Activated CD4-positive, alpha-beta T cell treated with anti-CD3 and anti-CD28 coated beads for 36 hours (primary cell): ENCODE measurements around the gene CASP8AP2. TPM values are rescaled to one million over a fixed set of nuclear protein-coding genes. Genes with fewer than 3 reads are reported as not detected.
A peak's percentile ranks its signal among the peaks of the same experiment; 100 is the strongest.
"Not testable (repeated sequence)": the region's sequence is repeated elsewhere in the genome, so short reads cannot be mapped to it uniquely, and the experiment has no call there.

Source experiments
- ATAC-seq: fragments of 200-7000 bp; cut with Tn5 transposase; one replicate; pipeline ENCODE4 v1.10.0; 2021; ENCODE audit warnings: mild to moderate bottlenecking, moderate library complexity
- CTCF ChIA-PET: fragments of 350-600 bp; sonication (Branson Sonifier 250); formaldehyde crosslinking; loops from one replicate; lab custom pipeline; 2021; ENCODE audit warnings: antibody characterized with exemption; lab: Charles Lee
- POLR2A ChIA-PET: fragments of 350-600 bp; sonication (Branson Sonifier 250); formaldehyde crosslinking; loops from one replicate; lab custom pipeline; 2021; ENCODE audit warnings: antibody characterized with exemption, inconsistent platforms; lab: Charles Lee
- DNase-seq: peaks from one replicate; pipeline ENCODE4 v3.0.0-alpha.2; 2020
- H3K27ac Mint-ChIP-seq: one replicate; pipeline ENCODE4 v1.8.0; 2021; ENCODE audit warnings: mixed read lengths
- H3K27me3 Mint-ChIP-seq: one replicate; pipeline ENCODE4 v1.8.0; 2021; ENCODE audit warnings: mixed read lengths
- H3K36me3 Mint-ChIP-seq: one replicate; pipeline ENCODE4 v1.8.0; 2021; ENCODE audit warnings: low read depth, mixed read lengths
- H3K4me1 Mint-ChIP-seq: one replicate; pipeline ENCODE4 v1.8.0; 2021; ENCODE audit warnings: mixed read lengths
- H3K4me3 Mint-ChIP-seq: one replicate; pipeline ENCODE4 v1.8.0; 2021; ENCODE audit warnings: mild to moderate bottlenecking, moderate library complexity, mixed read lengths
- H3K9me3 Mint-ChIP-seq: one replicate; pipeline ENCODE4 v1.8.0; 2021; ENCODE audit warnings: low read depth, mixed read lengths
- intact Hi-C, 2 experiments: fragments of 100-400 bp; cut with DNase I in 1 of 2; cut with micrococcal nuclease in 1 of 2; formaldehyde crosslinking; loops; one replicate each; pipeline versions ENCODE4 v1.14.2 to v1.15.1; 2022 to 2024; cut with DNase I, micrococcal nuclease
- total RNA-seq, 2 experiments: library from RNA; stranded (reverse); gene quantifications; one replicate each; pipeline ENCODE4 v1.2.3, GENCODE V29; 2021

CASP8AP2 gene
- total RNA-seq, 2 experiments from 2014 or later, result 34.0 to 36.5 TPM

DNA sequence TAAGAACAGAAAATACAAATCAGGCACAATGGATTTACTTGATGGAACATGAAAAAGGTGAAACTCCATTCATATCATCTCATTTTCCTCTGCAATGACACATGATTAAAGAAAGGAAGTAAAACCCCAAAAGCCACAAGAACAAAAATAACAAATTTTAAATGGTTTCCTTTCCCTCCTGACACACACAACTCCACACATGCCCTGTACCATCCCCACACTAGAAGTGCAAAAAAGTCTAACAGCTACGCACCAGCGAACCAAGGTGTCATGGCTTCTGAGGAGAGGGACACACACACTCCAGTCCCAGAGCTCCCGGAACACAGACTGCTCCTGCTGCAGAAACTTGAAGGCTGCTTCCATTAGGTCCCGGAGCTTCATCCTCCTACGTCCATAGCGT lies 35.4 kb upstream of the CASP8AP2 start:
- ChIA-PET POLR2A (no interaction called here), CTCF (interaction anchor here (0.6 to 2.8 kb wide), 4 partner anchors 9 to 889 kb away, joined by 3 to 10 read pairs (median 4); no protein-coding TSS in a partner anchor)
- peak overlapping the region; percentile 83 for H3K27ac Mint-ChIP-seq
- DNase-seq, result peak; percentile 27
- intact Hi-C loops, result no loop called here
- H3K4me1 Mint-ChIP-seq, result peaks cover 26% of the 10 kb centered on the region
- H3K4me3 Mint-ChIP-seq, result peak overlapping the region; percentile 36
- peak; percentile 93 for ATAC-seq
- no peaks in the 10 kb centered on the region for H3K9me3 Mint-ChIP-seq
- H3K27me3 Mint-ChIP-seq, result no peaks in the 10 kb centered on the region
- H3K36me3 Mint-ChIP-seq, result peaks cover 46% of the 10 kb centered on the region

DNA sequence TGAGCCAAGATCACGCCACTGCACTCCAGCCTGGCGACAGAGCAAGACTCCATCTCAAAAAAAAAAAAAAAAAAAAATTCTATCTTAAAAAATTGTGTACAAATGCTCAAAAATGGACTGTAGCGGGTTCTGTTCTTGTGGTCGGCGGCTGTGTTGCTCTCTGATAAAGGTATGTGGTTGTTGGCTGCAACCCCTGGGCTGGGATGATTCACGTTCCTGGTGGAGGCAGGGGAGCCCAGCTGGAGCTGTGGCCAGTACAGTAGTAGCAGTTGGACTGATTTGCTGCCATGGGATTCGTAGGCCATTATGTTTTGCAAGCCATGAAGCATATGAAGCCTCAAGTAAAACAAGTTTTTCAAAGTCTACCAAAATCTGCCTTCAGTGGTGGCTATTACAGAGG lies 32.4 kb upstream of the CASP8AP2 start:
- ATAC-seq (no peak), DNase-seq (no peak)
- CTCF ChIA-PET, result interaction anchor here (0.5 kb wide), 1 partner anchor 81 kb away, joined by 3 read pairs; no protein-coding TSS in a partner anchor
- Mint-ChIP-seq H3K9me3 (no peaks in the 10 kb centered on the region), H3K4me3 (no peak overlapping the region), H3K27me3 (no peaks in the 10 kb centered on the region), H3K36me3 (peaks cover 47% of the 10 kb centered on the region), H3K27ac (no peak overlapping the region), H3K4me1 (peaks cover 26% of the 10 kb centered on the region)
- intact Hi-C loops, result no loop called here
- POLR2A ChIA-PET, result no interaction called here

DNA sequence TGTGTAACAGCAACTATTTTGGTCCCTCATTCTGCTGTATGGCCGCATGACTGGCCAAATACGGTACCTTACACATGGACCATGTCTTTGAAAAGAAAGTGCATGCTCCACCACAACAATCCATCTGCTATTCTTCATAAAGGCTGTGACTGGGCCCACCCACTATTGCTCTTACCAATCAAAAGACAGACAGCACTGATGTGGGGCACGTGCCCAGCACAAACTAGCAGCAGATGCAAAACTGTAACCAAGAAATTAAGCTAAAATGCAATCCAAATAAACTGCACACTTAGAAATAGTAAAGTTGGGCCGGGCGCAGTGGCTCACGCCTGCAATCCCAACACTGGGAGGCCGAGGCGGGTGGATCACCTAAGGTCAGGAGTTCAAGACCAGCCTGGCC lies 30.6 kb upstream of the CASP8AP2 start:
- ChIA-PET POLR2A (no interaction called here), CTCF (interaction anchor here (0.6 kb wide), 1 partner anchor 812 kb away, joined by 3 read pairs; no protein-coding TSS in a partner anchor)
- DNase-seq, result no peak
- intact Hi-C loops, result no loop called here
- no peak for ATAC-seq
- no peaks in the 10 kb centered on the region for H3K9me3 Mint-ChIP-seq
- H3K27me3 Mint-ChIP-seq, result no peaks in the 10 kb centered on the region
- H3K4me3 Mint-ChIP-seq, result no peak overlapping the region
- H3K4me1 Mint-ChIP-seq, result peaks cover 13% of the 10 kb centered on the region
- H3K36me3 Mint-ChIP-seq, result peaks cover 38% of the 10 kb centered on the region
- no peak overlapping the region for H3K27ac Mint-ChIP-seq

DNA sequence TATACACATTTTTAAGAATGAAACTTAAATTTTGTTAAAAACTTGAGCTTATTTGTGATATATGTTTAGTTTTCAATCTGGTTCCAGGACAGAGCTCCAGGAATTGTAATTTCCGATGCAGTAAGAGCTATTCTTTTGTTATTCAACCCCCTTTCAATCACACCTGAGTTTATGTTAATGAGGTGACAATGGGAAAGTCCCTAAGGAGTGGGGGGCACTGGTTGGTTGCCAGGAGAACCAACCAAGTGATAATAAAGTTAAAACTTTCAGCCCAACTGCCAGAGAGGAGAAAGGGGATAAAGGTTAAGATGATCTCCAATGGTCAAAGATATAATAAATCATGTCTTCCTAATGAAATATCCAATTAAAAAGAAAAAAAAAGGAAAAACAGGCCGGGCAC lies 29.9 kb upstream of the CASP8AP2 start:
- Mint-ChIP-seq H3K36me3 (peaks cover 31% of the 10 kb centered on the region), H3K4me3 (no peak overlapping the region), H3K27ac (no peak overlapping the region), H3K9me3 (no peaks in the 10 kb centered on the region), H3K4me1 (peaks cover 6% of the 10 kb centered on the region), H3K27me3 (no peaks in the 10 kb centered on the region)
- intact Hi-C loops, result no loop called here
- ChIA-PET CTCF (interaction anchor here (0.6 kb wide), 1 partner anchor 811 kb away, joined by 3 read pairs; no protein-coding TSS in a partner anchor), POLR2A (no interaction called here)
- DNase-seq (no peak), ATAC-seq (no peak)

DNA sequence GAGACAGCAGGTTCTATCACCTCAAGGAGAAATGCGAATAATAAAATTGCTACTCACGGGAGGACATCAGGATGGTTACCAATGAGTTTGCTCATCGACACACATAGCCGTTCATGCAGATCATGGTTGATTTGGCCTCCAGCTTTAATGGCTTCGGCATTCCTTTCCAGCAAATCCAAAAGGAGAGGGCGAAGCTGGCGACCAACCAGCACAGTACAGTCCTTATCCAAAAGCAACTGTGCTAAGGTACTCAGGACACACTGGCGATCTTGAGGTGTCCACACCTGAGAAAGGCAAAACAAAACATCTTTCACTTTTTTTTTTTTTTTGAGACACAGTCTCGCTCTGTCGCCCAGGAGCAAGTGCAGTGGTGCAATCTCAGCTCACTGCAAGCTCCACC lies 26.4 kb upstream of the CASP8AP2 start:
- no peak overlapping the region for H3K27ac Mint-ChIP-seq
- peaks cover 14% of the 10 kb centered on the region for H3K36me3 Mint-ChIP-seq
- no peak for ATAC-seq
- peaks cover 9% of the 10 kb centered on the region for H3K4me1 Mint-ChIP-seq
- CTCF ChIA-PET, result interaction anchor here (0.6 to 1.5 kb wide), 2 partner anchors 9 to 680 kb away, joined by 3 to 10 read pairs; no protein-coding TSS in a partner anchor
- H3K9me3 Mint-ChIP-seq, result no peaks in the 10 kb centered on the region
- H3K27me3 Mint-ChIP-seq, result no peaks in the 10 kb centered on the region
- intact Hi-C loops, result no loop called here
- DNase-seq, result no peak
- POLR2A ChIA-PET, result interaction anchor here (1.2 kb wide), 1 partner anchor 26 kb away, joined by 4 read pairs; no protein-coding TSS in a partner anchor
- no peak overlapping the region for H3K4me3 Mint-ChIP-seq

DNA sequence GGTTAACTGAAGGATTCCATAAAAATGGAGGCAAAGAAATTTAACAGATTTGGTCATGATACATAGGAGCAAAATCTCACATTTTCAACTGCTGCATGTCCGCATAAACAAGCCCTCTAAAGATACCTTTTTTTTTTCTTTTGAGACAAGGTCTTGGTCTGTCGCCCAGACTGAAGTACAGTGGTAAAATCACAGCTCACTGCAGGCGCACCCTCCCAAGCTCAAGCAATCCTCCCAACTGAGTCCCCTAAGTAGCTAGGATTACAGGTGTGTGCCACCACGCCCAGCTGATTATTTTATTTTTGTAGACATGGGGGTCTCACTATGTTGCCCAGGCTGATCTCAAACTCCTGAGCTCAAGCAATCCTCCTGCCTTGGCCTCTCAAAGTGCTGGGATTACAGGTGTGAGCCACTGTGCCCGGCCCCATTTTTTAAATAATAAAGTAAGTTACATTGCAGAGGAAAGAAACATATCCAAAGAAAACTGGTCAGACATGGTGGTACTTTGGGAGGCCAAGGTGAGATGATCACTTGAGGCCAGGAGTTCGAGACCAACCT lies 23.8 kb upstream of the CASP8AP2 start:
- intact Hi-C loops, result no loop called here
- CTCF ChIA-PET, result no interaction called here
- POLR2A ChIA-PET, result interaction anchor here (0.7 kb wide), 1 partner anchor 24 kb away, joined by 3 read pairs; the partner anchor contains the start of gene CASP8AP2
- H3K27me3 Mint-ChIP-seq, result no peaks in the 10 kb centered on the region
- H3K4me3 Mint-ChIP-seq, result no peak overlapping the region
- DNase-seq (no peak), ATAC-seq (no peak)
- peaks cover 15% of the 10 kb centered on the region for H3K36me3 Mint-ChIP-seq
- H3K9me3 Mint-ChIP-seq, result no peaks in the 10 kb centered on the region
- H3K27ac Mint-ChIP-seq, result no peak overlapping the region
- peaks cover 14% of the 10 kb centered on the region for H3K4me1 Mint-ChIP-seq

DNA sequence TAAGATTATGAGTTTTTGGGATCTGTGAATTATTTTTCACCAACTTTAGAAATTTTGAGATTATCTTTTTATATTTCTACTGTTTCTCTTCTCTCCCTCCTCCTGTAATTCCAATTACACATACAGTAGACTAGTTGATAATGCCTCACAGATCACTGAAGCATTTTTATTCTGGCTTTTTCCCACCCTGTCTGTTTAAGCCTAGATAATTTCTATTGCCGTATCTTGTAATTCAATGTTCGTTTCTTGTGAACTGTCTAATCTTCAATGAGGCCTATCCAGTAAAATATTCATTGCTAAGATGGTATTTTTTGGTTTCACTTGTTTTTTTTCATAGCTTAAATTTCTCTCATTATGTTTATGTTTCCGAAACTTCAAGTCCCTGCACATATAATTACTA lies 22.1 kb upstream of the CASP8AP2 start:
- no peak for ATAC-seq
- CTCF ChIA-PET, result interaction anchor here (0.6 to 2.3 kb wide), 2 partner anchors 11 to 14 kb away, joined by 3 to 6 read pairs; no protein-coding TSS in a partner anchor
- peak overlapping the region; percentile 19 for H3K27ac Mint-ChIP-seq

DNA sequence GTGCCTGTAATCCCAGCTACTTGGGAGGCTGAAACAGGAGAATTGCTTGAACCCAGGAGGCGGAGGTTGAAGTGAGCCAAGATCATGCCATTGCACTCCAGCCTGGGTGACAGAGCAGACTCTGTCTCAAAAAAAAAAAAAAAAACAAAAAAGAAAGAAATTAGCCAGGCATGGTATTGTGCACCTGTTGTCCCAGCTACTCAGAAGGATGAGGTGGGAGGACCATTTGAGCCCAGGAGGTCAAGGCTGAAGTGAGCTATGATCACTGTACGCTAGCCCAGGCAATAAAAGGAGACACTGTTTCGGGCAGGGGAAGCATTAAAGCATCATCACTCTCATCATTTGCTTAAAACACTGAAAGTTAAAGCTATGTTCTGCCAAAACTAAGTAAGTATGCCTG lies 16.3 kb upstream of the CASP8AP2 start:
- ChIA-PET CTCF (interaction anchor here (0.7 to 1.1 kb wide), 2 partner anchors 19 to 50 kb away, joined by 4 to 5 read pairs; no protein-coding TSS in a partner anchor), POLR2A (interaction anchor here (0.6 kb wide), 1 partner anchor 122 kb away, joined by 6 read pairs; no protein-coding TSS in a partner anchor)
- DNase-seq, H3K27me3 Mint-ChIP-seq, intact Hi-C loops, ATAC-seq, H3K4me3 Mint-ChIP-seq, H3K36me3 Mint-ChIP-seq, H3K27ac Mint-ChIP-seq, H3K9me3 Mint-ChIP-seq: not testable (repeated sequence)
- H3K4me1 Mint-ChIP-seq, result peaks cover 21% of the 10 kb centered on the region

More for the DNA sequence above, 22.1 kb upstream of the CASP8AP2 start:
- peaks cover 14% of the 10 kb centered on the region for H3K4me1 Mint-ChIP-seq
- no peaks in the 10 kb centered on the region for H3K27me3 Mint-ChIP-seq
- DNase-seq, result no peak
- H3K36me3 Mint-ChIP-seq, result peaks cover 9% of the 10 kb centered on the region
- no peaks in the 10 kb centered on the region for H3K9me3 Mint-ChIP-seq
- POLR2A ChIA-PET, result interaction anchor here (0.6 to 1.9 kb wide), 2 partner anchors 12 to 65 kb away, joined by 3 to 4 read pairs; partner anchors contain the start of gene MDN1
- intact Hi-C loops, result no loop called here
- H3K4me3 Mint-ChIP-seq, result no peak overlapping the region

DNA sequence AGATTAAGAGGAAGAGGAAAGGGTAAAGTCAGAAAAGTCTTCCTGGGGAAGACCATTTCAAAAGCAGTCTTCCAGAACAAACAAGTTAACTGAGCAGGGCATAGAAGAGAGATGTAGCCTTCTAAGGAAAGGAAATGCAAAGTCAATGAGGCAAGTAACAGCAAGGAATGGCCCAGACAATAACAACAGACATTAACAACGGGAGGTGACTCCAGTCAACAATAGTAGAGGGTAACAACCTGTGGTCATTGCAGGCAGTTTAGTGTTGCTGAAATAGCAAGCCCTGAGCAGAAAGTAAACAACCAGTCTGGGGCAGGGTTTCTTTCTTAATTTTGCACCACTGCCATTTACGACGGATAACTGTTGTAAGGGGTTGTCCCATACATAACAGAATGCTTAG lies 12.2 kb upstream of the CASP8AP2 start:
- no peak for ATAC-seq
- peaks cover 6% of the 10 kb centered on the region for H3K36me3 Mint-ChIP-seq
- H3K27me3 Mint-ChIP-seq, result no peaks in the 10 kb centered on the region
- ChIA-PET CTCF (no interaction called here), POLR2A (no interaction called here)
- peak overlapping the region; percentile 81 for H3K4me3 Mint-ChIP-seq
- H3K4me1 Mint-ChIP-seq, result peaks cover 26% of the 10 kb centered on the region
- peak overlapping the region; percentile 17 for H3K27ac Mint-ChIP-seq
- no peak for DNase-seq
- intact Hi-C loops, result loop anchor here (5.0 kb wide), 5 partner anchors 180 to 735 kb away; partner anchors contain the start of genes ANKRD6 (in 1 of the 2), LYRM2 (in 1 of the 2), PNRC1 (in 1 of the 2) and RRAGD (in 1 of the 2)
- H3K9me3 Mint-ChIP-seq, result no peaks in the 10 kb centered on the region

DNA sequence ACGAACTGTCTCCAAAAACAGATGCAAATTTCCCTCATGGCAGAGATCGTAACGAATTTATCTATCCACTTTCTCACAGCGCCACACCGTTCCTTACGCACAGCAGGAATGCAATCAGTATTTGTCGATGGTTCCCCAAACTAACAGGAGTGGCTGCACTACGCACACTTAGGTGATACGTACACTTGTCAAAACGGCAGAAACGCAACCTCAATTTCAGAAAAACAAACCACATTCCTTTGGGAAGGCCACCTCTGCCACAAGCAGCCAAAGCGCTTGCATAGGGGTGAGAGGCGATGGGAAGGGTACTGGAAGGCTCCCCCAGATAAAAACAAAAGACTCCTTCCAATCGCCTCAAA lies 10.7 kb upstream of the CASP8AP2 start:
- ChIA-PET POLR2A (interaction anchor here (0.6 to 2.3 kb wide), 5 partner anchors 10 to 768 kb away, joined by 3 to 47 read pairs (median 6); partner anchors contain the start of genes CASP8AP2 and MAP3K7), CTCF (interaction anchor here (0.6 to 1.9 kb wide), 5 partner anchors 10 to 285 kb away, joined by 3 to 17 read pairs (median 3); partner anchors contain the start of gene CASP8AP2)
- H3K36me3 Mint-ChIP-seq, result peaks cover 6% of the 10 kb centered on the region
- no peaks in the 10 kb centered on the region for H3K27me3 Mint-ChIP-seq
- H3K9me3 Mint-ChIP-seq, result no peaks in the 10 kb centered on the region
- intact Hi-C loops, result loop anchor here (1.0 to 5.0 kb wide), 12 partner anchors 10 to 768 kb away; partner anchors contain the start of genes CASP8AP2 (in 2 of the 2), LYRM2 (in 2 of the 2), PNRC1 (in 2 of the 2) and ANKRD6 (in 1 of the 2)
- ATAC-seq (peak; percentile 11), DNase-seq (peak; percentile 28)
- peak overlapping the region; percentile 96 for H3K27ac Mint-ChIP-seq
- peak overlapping the region; percentile 81 for H3K4me3 Mint-ChIP-seq
- peaks cover 25% of the 10 kb centered on the region for H3K4me1 Mint-ChIP-seq
